CD14-positive monocyte (primary cell): ENCODE results near the gene CTNNAL1. TPM values are rescaled to one million over a fixed set of nuclear protein-coding genes. Genes with fewer than 3 reads are reported as not detected.

Experiments
- DNase-seq, 3 donors: peaks; one replicate each; pipeline ENCODE4 v3.0.0-alpha.2; 2011 to 2022
- H2AFZ ChIP-seq: 2 replicates; pipeline ENCODE4 v1.6.0; 2012; ENCODE audit warnings: mild to moderate bottlenecking, low read depth, low read length, inconsistent platforms; ENCODE audit not compliant: insufficient read depth, poor library complexity, severe bottlenecking
- H3K27ac ChIP-seq, 2 donors: 1 replicate in 1 of 2; 2 replicates in 1 of 2; pipeline ENCODE4 v1.5.1; 2012 to 2013; ENCODE audit warnings: low read length in 2 of 2, control low read depth in 1 of 2, inconsistent platforms in 1 of 2, low read depth in 1 of 2, mild to moderate bottlenecking in 1 of 2
- H3K27me3 ChIP-seq, 2 donors: one replicate each; pipeline versions ENCODE4 v1.6.0 to v1.6.1; 2011 to 2013; ENCODE audit warnings: low read length in 2 of 2; ENCODE audit not compliant: control insufficient read depth in 2 of 2, insufficient read depth in 2 of 2
- H3K36me3 ChIP-seq, 2 donors: replicated peaks in 1 of 2; 1 replicate in 1 of 2; 2 replicates in 1 of 2; pipeline versions ENCODE4 v1.5.1 to v1.6.1; 2012 to 2013; ENCODE audit warnings: low read length in 2 of 2, control low read depth in 1 of 2, inconsistent platforms in 1 of 2, mild to moderate bottlenecking in 1 of 2; ENCODE audit not compliant: insufficient read depth in 2 of 2, control insufficient read depth in 1 of 2
- H3K4me1 ChIP-seq, 2 donors: 1 replicate in 1 of 2; 2 replicates in 1 of 2; pipeline versions ENCODE4 v1.5.1 to v1.6.1; 2012 to 2013; ENCODE audit warnings: low read length in 2 of 2, control low read depth in 1 of 2, inconsistent platforms in 1 of 2, mild to moderate bottlenecking in 1 of 2, moderate library complexity in 1 of 2; ENCODE audit not compliant: insufficient read depth in 2 of 2, control insufficient read depth in 1 of 2
- H3K4me2 ChIP-seq: replicated peaks from 2 replicates; pipeline ENCODE3; 2012; ENCODE audit warnings: low read length, moderate library complexity, mild to moderate bottlenecking; ENCODE audit not compliant: poor library complexity, severe bottlenecking; ENCODE audit errors: extremely low read depth
- H3K4me3 ChIP-seq, 3 experiments: fragments of 200-600 bp in 1 of 3; sonication (generic) in 1 of 3; replicated peaks in 1 of 3; 1 replicate in 2 of 3; 2 replicates in 1 of 3; pipeline ENCODE4 v1.5.1; 2011 to 2013; ENCODE audit warnings: low read length in 3 of 3, mild to moderate bottlenecking in 3 of 3, control low read depth in 2 of 3, low read depth in 2 of 3, inconsistent platforms in 1 of 3, moderate library complexity in 1 of 3
- H3K79me2 ChIP-seq: 2 replicates; pipeline ENCODE4 v1.6.0; 2012; ENCODE audit warnings: mild to moderate bottlenecking, control low read depth, inconsistent platforms, low read length, moderate library complexity; ENCODE audit not compliant: insufficient read depth
- H3K9ac ChIP-seq: 2 replicates; pipeline ENCODE4 v1.6.0; 2017; ENCODE audit warnings: low read length, mild to moderate bottlenecking; ENCODE audit not compliant: insufficient read depth, poor library complexity, severe bottlenecking
- H3K9me3 ChIP-seq, 2 donors: replicated peaks in 1 of 2; 1 replicate in 1 of 2; 2 replicates in 1 of 2; pipeline versions ENCODE4 v1.5.1 to v1.6.1; 2012 to 2013; ENCODE audit warnings: low read length in 2 of 2, control low read depth in 1 of 2; ENCODE audit not compliant: control insufficient read depth in 1 of 2, insufficient read depth in 1 of 2
- H4K20me1 ChIP-seq: 2 replicates; pipeline ENCODE4 v1.6.0; 2012; ENCODE audit warnings: mild to moderate bottlenecking, low read length, control low read depth, moderate library complexity; ENCODE audit not compliant: insufficient read depth
- H3K27ac Mint-ChIP-seq, 7 donors: one replicate each; pipeline ENCODE4 v1.8.0; 2020; ENCODE audit warnings: mild to moderate bottlenecking in 7 of 7, mixed read lengths in 7 of 7, moderate library complexity in 6 of 7, inconsistent platforms in 2 of 7
- H3K27me3 Mint-ChIP-seq, 3 donors: one replicate each; pipeline ENCODE4 v1.8.0; 2021 to 2022; ENCODE audit warnings: low read depth in 3 of 3, mild to moderate bottlenecking in 3 of 3, mixed read lengths in 3 of 3, moderate library complexity in 3 of 3, inconsistent platforms in 1 of 3
- H3K36me3 Mint-ChIP-seq, 2 donors: one replicate each; pipeline ENCODE4 v1.8.0; 2020; ENCODE audit warnings: mixed read lengths in 2 of 2, inconsistent platforms in 1 of 2, mild to moderate bottlenecking in 1 of 2
- H3K4me1 Mint-ChIP-seq: one replicate; pipeline ENCODE4 v1.8.0; 2020; ENCODE audit warnings: mild to moderate bottlenecking, mixed read lengths
- H3K4me3 Mint-ChIP-seq, 2 donors: one replicate each; pipeline ENCODE4 v1.8.0; 2020; ENCODE audit warnings: mild to moderate bottlenecking in 2 of 2, mixed read lengths in 2 of 2, moderate library complexity in 1 of 2
- H3K9me3 Mint-ChIP-seq, 7 donors: one replicate each; pipeline ENCODE4 v1.8.0; 2020 to 2022; ENCODE audit warnings: mixed read lengths in 7 of 7, mild to moderate bottlenecking in 6 of 7, moderate library complexity in 6 of 7, inconsistent platforms in 2 of 7
- CTCF ChIP-seq: fragments of 200-600 bp; IDR thresholded peaks from one replicate; pipeline ENCODE4 v1.8.0; 2022; ENCODE audit warnings: antibody characterized with exemption, mild to moderate bottlenecking
- WGBS: methylation state at CpG from one replicate; pipeline ENCODE4 v1.1.5; 2013; ENCODE audit warnings: missing lambda C conversion rate; ENCODE audit not compliant: insufficient coverage; 5-methylcytosine and 5-hydroxymethylcytosine counted together
- intact Hi-C, 2 donors: fragments of 100-400 bp; cut with micrococcal nuclease; formaldehyde crosslinking; loops; one replicate each; pipeline versions ENCODE4 v1.15.0 to v1.15.1; 2023
- polyA plus RNA-seq, 3 donors: library from polyadenylated mRNA; depleted of rRNA in 1 of 3; unstranded in 2 of 3; stranded (reverse) in 1 of 3; fragments of 300-500 nt in 2 of 3; fragments of >200 nt in 1 of 3; fragmentation: Illumina TruSeq in 2 of 3; gene quantifications; 1 replicate in 2 of 3; 2 replicates in 1 of 3; pipeline ENCODE4 v1.2.3, GENCODE V29; 2012 to 2021

CTNNAL1 gene
- polyA plus RNA-seq, 3 donors = 0.10 to 0.39 (median 0.25) TPM

GRCh38 chr9:109022873-109023272 lies 9.6 kb upstream of the CTNNAL1 start:
- no peaks in the 10 kb centered on the region for H4K20me1 ChIP-seq
- no peak overlapping the region for H3K4me3 Mint-ChIP-seq
- DNase-seq = no peak
- H3K27ac ChIP-seq = no peak overlapping the region
- H3K36me3 Mint-ChIP-seq = peaks cover 32 to 35% of the 10 kb centered on the region in 2 donors
- TF ChIP-seq CTCF = no peak
- H3K9me3 ChIP-seq = no peaks in the 10 kb centered on the region
- no peaks in the 10 kb centered on the region for H3K79me2 ChIP-seq
- no peak overlapping the region for H3K9ac ChIP-seq
- no peaks in the 10 kb centered on the region for H3K27me3 ChIP-seq
- peaks cover 8% of the 10 kb centered on the region for H3K4me1 Mint-ChIP-seq
- peaks cover 0 to 53% of the 10 kb centered on the region in 2 donors for H3K36me3 ChIP-seq
- peaks cover 0 to 6% of the 10 kb centered on the region in 2 donors for H3K4me1 ChIP-seq
- no peaks in the 10 kb centered on the region for H3K9me3 Mint-ChIP-seq
- no peak overlapping the region for H3K27ac Mint-ChIP-seq
- H3K4me2 ChIP-seq = no peak overlapping the region
- no peaks in the 10 kb centered on the region for H3K27me3 Mint-ChIP-seq
- H2AFZ ChIP-seq = no peak overlapping the region
- H3K4me3 ChIP-seq = no peak overlapping the region
- intact Hi-C loops = no loop called here

- DNase-seq = peak; percentile 23 to 73 (median 69)
- Histone ChIP-seq H3K9ac (no peak overlapping the region), H3K27me3 (no peaks in the 10 kb centered on the region), H2AFZ (no peak overlapping the region), H3K4me2 (no peak overlapping the region), H3K79me2 (no peaks in the 10 kb centered on the region), H3K27ac (no peak overlapping the region), H4K20me1 (no peaks in the 10 kb centered on the region), H3K4me3 (no peak overlapping the region), H3K4me1 (peaks cover 0 to 6% of the 10 kb centered on the region in 2 donors), H3K9me3 (no peaks in the 10 kb centered on the region), H3K36me3 (peaks cover 0 to 33% of the 10 kb centered on the region in 2 donors)
- no CpG with 5 or more reads among the region's 6 CpGs for WGBS
- no peaks in the 10 kb centered on the region for H3K9me3 Mint-ChIP-seq
- no peak overlapping the region for H3K4me3 Mint-ChIP-seq
- no peaks in the 10 kb centered on the region for H3K27me3 Mint-ChIP-seq
- peaks cover 23 to 27% of the 10 kb centered on the region in 2 donors for H3K36me3 Mint-ChIP-seq
- H3K4me1 Mint-ChIP-seq = peaks cover 12% of the 10 kb centered on the region
- TF ChIP-seq CTCF = no peak
- intact Hi-C loops = no loop called here
- peak overlapping the region in 1 of 7 donors; percentile 54 for H3K27ac Mint-ChIP-seq
These were observed 7.5 kb upstream of the CTNNAL1 start for GRCh38 chr9:109020581-109021511.
